Stimulated activated CD8-positive, alpha-beta memory T cell treated with anti-CD3 and anti-CD28 coated beads, Interleukin-12 subunit alpha, Interleukin-12 subunit beta, amount 100 ng/mL, for 24 hours (primary cell): ENCODE measurements around the gene DPP6.

Source experiments
- DNase-seq: peaks from one replicate; pipeline ENCODE4 v3.0.0-alpha.2; 2020; ENCODE audit errors: extremely low read depth

DPP6 gene

GRCh38 chr7:154769001-154769400, 716.8 kb downstream of the DPP6 start:
- DNase-seq = no peak

- DNase-seq = no peak
These were observed 717.3 kb downstream of the DPP6 start for GRCh38 chr7:154769527-154769926.

- DNase-seq = no peak
These were observed 718.2 kb downstream of the DPP6 start for GRCh38 chr7:154770361-154770760.

GRCh38 chr7:154770962-154771361, 718.8 kb downstream of the DPP6 start:
- DNase-seq = no peak

- DNase-seq = no peak
These were observed 722.2 kb downstream of the DPP6 start for GRCh38 chr7:154774303-154774969.

GRCh38 chr7:154775681-154776080, 723.5 kb downstream of the DPP6 start:
- DNase-seq = no peak

GRCh38 chr7:154776350-154776749, 724.2 kb downstream of the DPP6 start:
- DNase-seq = no peak

GRCh38 chr7:154777023-154777422, 724.8 kb downstream of the DPP6 start:
- no peak for DNase-seq

- no peak for DNase-seq
These were observed 725.3 kb downstream of the DPP6 start for GRCh38 chr7:154777489-154777888.

GRCh38 chr7:154777908-154778307, 725.7 kb downstream of the DPP6 start:
- DNase-seq = no peak

- no peak for DNase-seq
These were observed 729.4 kb downstream of the DPP6 start for GRCh38 chr7:154781369-154782303.

GRCh38 chr7:154783281-154783909, 731.2 kb downstream of the DPP6 start:
- no peak for DNase-seq

- no peak for DNase-seq
These were observed 733.7 kb downstream of the DPP6 start for GRCh38 chr7:154785898-154786297.

GRCh38 chr7:154789404-154789803, 737.2 kb downstream of the DPP6 start:
- DNase-seq = no peak

- DNase-seq = no peak
These were observed 739.4 kb downstream of the DPP6 start for GRCh38 chr7:154791611-154792010.

GRCh38 chr7:154792436-154793055, 740.3 kb downstream of the DPP6 start:
- no peak for DNase-seq

GRCh38 chr7:154794147-154794780, 742.1 kb downstream of the DPP6 start:
- DNase-seq = no peak

GRCh38 chr7:154795014-154795413, 742.8 kb downstream of the DPP6 start:
- no peak for DNase-seq

GRCh38 chr7:154795437-154795836, 743.2 kb downstream of the DPP6 start:
- DNase-seq = no peak

- DNase-seq = no peak
These were observed 752.3 kb downstream of the DPP6 start for GRCh38 chr7:154804449-154804848.

- no peak for DNase-seq
These were observed 759.8 kb downstream of the DPP6 start for GRCh38 chr7:154812027-154812426.
